ENCODE measurements around the gene TNS1. TPM values are rescaled to one million over a fixed set of nuclear protein-coding genes. Genes with fewer than 3 reads are reported as not detected.
A peak's percentile ranks its signal among the peaks of the same experiment; 100 is the strongest.

Gene TNS1
- total and polyA plus RNA-seq, 4 donors: 67.0 to 377 (median 208) TPM

DNA sequence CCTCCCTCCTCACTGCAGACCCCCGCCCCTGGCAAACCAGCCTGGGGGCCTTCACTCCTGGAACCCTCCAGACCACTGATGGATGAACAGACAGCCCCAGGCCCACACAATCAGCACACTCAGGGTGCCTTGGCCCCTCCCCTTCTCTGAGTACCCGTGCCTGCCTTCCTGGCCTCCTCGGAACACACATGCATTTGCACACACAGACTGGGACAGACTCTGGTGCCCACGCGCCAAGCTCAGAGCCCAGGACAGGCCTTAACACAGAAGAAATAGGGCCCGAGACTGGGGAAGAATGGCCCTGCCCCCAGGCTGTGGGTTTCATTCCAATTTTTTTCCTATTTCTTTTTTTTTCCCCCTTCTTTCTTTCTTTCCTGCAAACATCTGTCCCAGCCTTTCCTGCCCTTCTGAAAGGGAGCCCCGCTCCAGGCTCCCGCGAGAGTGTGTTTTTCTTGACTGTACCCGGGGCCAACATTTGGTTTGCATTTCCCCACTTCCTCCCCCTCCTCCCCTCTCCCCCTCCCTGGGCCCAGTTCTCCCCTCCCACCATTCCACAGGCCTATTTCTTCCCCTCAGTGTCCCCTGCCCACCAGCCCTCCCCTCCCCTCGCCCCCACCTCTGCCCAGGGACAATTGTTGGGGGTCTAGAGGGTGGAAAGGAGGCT, 618 bp upstream of the TNS1 start:
- Histone ChIP-seq H3K27ac (ENCODE audit: low read depth in 1 of 2, low read length in 1 of 2) (peak overlapping the region; percentile 46), H3K9ac (ENCODE audit: insufficient read depth in 1 of 2, low read length in 2 of 2) (peak overlapping the region in 1 of 2 donors; percentile 23), H3K36me3 (ENCODE audit: control insufficient read depth in 4 of 4, insufficient read depth in 4 of 4, low read length in 4 of 4) (no peaks in the 10 kb centered on the region), H3K4me1 (ENCODE audit: control insufficient read depth in 5 of 5, insufficient read depth in 5 of 5, low read length in 5 of 5) (peaks cover 2 to 55% (median 32%) of the 10 kb centered on the region in 5 donors), H3K9me3 (ENCODE audit: control insufficient read depth in 4 of 4, insufficient read depth in 3 of 4, low read length in 3 of 4) (no peaks in the 10 kb centered on the region), H3K4me3 (no peak overlapping the region), H3K27me3 (ENCODE audit: control insufficient read depth in 3 of 3, insufficient read depth in 3 of 3, low read length in 2 of 3) (no peaks in the 10 kb centered on the region)
- ATAC-seq (ENCODE audit: insufficient read depth, low FRiP score): peak; percentile 13
- peak; percentile 84 to 93 (median 88) for DNase-seq
- TF ChIP-seq, protein P1, sequence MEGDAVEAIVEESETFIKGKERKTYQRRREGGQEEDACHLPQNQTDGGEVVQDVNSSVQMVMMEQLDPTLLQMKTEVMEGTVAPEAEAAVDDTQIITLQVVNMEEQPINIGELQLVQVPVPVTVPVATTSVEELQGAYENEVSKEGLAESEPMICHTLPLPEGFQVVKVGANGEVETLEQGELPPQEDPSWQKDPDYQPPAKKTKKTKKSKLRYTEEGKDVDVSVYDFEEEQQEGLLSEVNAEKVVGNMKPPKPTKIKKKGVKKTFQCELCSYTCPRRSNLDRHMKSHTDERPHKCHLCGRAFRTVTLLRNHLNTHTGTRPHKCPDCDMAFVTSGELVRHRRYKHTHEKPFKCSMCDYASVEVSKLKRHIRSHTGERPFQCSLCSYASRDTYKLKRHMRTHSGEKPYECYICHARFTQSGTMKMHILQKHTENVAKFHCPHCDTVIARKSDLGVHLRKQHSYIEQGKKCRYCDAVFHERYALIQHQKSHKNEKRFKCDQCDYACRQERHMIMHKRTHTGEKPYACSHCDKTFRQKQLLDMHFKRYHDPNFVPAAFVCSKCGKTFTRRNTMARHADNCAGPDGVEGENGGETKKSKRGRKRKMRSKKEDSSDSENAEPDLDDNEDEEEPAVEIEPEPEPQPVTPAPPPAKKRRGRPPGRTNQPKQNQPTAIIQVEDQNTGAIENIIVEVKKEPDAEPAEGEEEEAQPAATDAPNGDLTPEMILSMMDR (IDR thresholded peaks at IDR 0.05; ENCODE audit: control extremely low read depth, extremely low read depth): no peak
- WGBS, 2 donors: 31 to 44% methylated on average over 11 of the region's 11 CpGs

DNA sequence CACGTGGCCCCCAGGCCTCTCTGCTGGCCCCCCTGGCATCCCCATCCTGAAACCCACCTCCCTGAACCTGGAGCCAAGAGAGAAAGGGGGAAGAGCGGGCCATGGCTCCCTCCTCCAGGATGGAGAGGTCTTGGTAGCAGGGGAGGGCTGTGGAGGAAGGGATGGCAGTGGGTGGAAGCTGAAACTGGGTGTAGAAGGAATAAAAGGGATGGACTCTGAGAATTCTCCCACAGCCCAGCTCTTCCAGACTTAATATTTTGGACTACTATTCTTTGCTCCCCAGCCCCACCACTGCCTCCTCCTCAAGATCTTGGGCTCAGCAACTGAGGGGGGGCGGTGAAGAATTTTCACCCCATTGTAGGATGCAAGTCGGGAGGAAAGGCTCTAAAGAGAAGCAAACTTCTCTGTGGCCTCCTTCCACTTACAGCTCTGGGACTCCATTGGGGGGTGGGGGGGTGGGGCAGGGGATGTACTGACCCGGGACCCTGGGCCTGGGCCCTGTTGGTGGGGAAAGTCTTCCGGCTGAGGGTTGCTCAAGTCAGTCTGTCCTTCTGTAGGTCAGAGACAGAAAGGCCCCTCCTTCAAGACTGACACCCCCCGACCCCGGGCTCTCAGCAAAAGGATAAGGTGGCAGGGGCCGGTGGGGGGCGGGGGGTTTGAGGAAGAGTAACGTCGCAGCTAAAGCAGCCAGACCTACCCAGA, 501 bp downstream of the TNS1 start:
- Histone ChIP-seq H3K4me3 (no peak overlapping the region), H3K9me3 (ENCODE audit: control insufficient read depth in 4 of 4, insufficient read depth in 3 of 4, low read length in 3 of 4) (no peaks in the 10 kb centered on the region), H3K36me3 (ENCODE audit: control insufficient read depth in 4 of 4, insufficient read depth in 4 of 4, low read length in 4 of 4) (peaks cover 0 to 5% (median 0%) of the 10 kb centered on the region in 4 donors), H3K4me1 (ENCODE audit: control insufficient read depth in 5 of 5, insufficient read depth in 5 of 5, low read length in 5 of 5) (peaks cover 2 to 46% (median 29%) of the 10 kb centered on the region in 5 donors), H3K27ac (ENCODE audit: low read depth in 1 of 2, low read length in 1 of 2) (no peak overlapping the region), H3K27me3 (ENCODE audit: control insufficient read depth in 3 of 3, insufficient read depth in 3 of 3, low read length in 2 of 3) (no peaks in the 10 kb centered on the region), H3K9ac (ENCODE audit: insufficient read depth in 1 of 2, low read length in 2 of 2) (peak overlapping the region in 1 of 2 donors; percentile 9)
- DNase-seq (no peak), ATAC-seq (ENCODE audit: insufficient read depth, low FRiP score) (no peak)
- 70 to 74% methylated on average over 12 of the region's 12 CpGs for WGBS, 2 donors
- TF ChIP-seq, protein P1 (IDR thresholded peaks at IDR 0.05; ENCODE audit: control extremely low read depth, extremely low read depth): no peak

DNA sequence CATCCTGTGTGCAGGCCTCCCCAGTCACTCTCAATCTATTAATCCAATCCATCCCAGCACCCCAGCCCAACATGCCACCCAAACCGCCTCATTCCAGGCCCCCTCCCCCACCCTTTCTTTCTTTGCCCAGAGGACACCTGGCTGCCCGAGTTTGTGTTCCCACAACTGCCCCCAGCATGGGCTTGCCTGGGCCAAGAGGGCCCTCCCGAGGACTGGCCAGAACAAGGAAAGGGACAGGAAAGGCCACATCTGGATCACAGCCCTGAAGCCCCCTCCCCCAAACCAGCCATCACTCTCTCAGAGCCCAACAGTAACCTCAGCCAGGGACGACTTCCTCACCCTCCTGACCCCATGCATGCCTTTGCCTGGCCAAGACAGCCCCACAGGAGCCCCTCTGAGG, 1.2 kb downstream of the TNS1 start:
- no peak for ATAC-seq (ENCODE audit: insufficient read depth, low FRiP score)
- H3K9ac ChIP-seq (ENCODE audit: insufficient read depth in 1 of 2, low read length in 2 of 2): peak overlapping the region; percentile 7 to 72
- peaks cover 0 to 5% (median 0%) of the 10 kb centered on the region in 4 donors for H3K36me3 ChIP-seq (ENCODE audit: control insufficient read depth in 4 of 4, insufficient read depth in 4 of 4, low read length in 4 of 4)
- H3K9me3 ChIP-seq (ENCODE audit: control insufficient read depth in 4 of 4, insufficient read depth in 3 of 4, low read length in 3 of 4): no peaks in the 10 kb centered on the region
- H3K4me1 ChIP-seq (ENCODE audit: control insufficient read depth in 5 of 5, insufficient read depth in 5 of 5, low read length in 5 of 5): peaks cover 2 to 49% (median 29%) of the 10 kb centered on the region in 5 donors
- no peak overlapping the region for H3K27ac ChIP-seq (ENCODE audit: low read depth in 1 of 2, low read length in 1 of 2)
- TF ChIP-seq, protein P1 (IDR thresholded peaks at IDR 0.05; ENCODE audit: control extremely low read depth, extremely low read depth): no peak
- no peak overlapping the region for H3K4me3 ChIP-seq
- 51 to 68% methylated on average over 4 of the region's 4 CpGs for WGBS, 2 donors
- no peak for DNase-seq
- no peaks in the 10 kb centered on the region for H3K27me3 ChIP-seq (ENCODE audit: control insufficient read depth in 3 of 3, insufficient read depth in 3 of 3, low read length in 2 of 3)
